Sciatic nerve (tissue), 2 donors: Measurements from ENCODE around the gene NEK8. TPM values are rescaled to one million over a fixed set of nuclear protein-coding genes. Genes with fewer than 3 reads are reported as not detected.
A peak's percentile ranks its signal among the peaks of the same experiment; 100 is the strongest.
"Not testable (repeated sequence)": the region's sequence is repeated elsewhere in the genome, so short reads cannot be mapped to it uniquely, and the experiment has no call there.

Experiments used
- ATAC-seq: fragments of 200-7000 bp; cut with Tn5 transposase; one replicate; pipeline ENCODE4 v1.9.1; 2020; ENCODE audit warnings: mild to moderate bottlenecking, moderate library complexity
- DNase-seq: peaks from one replicate; pipeline ENCODE4 v3.0.0-alpha.2; 2020; ENCODE audit warnings: low spot score
- intact Hi-C: fragments of 100-400 bp; cut with DNase I; formaldehyde crosslinking; loops from one replicate; pipeline ENCODE4 v1.14.2; 2022
- total RNA-seq: library from RNA; stranded (reverse); fragmentation: NEBNext Ultra II Directional; extraction: Animal tissue kit (Norgen Biotek cat#: 25700); gene quantifications from one replicate; pipeline ENCODE4 v1.2.1, GENCODE V29; 2021
- donor health status: DM: no; HTN: no; CAD: no.
- donor health status: DM: no; HTN: no; CAD: no.

The NEK8 gene
- total RNA-seq, 1 donor from 2014 or later = 3.4 TPM

DNA sequence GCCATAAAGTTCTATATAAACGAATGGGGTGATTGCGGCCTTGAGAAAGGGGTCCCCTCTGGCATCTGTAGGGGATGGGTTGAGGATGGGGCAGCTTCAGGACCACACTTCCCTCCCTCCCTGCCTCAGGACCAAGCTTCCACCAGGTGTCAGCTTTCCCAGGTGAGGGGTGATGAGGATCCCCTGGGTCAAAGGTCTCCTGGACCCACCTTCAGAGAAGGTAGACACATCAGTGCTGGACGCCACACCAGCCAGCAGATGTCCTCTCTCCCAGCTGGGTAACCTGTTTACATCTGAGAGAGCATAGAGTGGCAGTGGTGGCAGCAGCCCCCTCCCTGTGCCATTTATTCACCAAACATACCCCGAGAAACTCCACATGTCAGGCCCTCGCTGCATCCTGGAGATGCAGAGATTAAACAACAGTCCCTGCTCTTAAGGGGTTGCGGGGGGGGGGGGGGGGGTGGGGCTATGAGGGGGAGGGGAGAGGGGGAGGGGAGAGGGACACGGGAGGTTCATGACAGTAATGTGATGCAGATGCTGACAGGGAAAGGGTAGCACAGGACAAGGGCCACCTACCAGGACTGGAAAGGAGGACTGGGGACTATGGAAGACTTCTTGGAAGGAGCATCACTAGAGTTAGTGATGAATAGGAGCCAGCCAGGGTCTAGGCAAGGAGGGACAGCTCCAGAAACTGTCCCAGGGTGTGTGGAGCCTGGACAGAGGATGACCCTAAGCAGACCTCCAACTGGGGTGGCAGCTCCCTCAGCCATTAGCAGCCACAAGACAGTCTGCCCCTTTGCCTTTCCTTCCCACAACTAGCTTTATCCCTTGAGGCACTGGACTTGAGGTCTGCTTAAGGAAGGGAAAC is 21.9 kb upstream of the NEK8 start:
- ATAC-seq (no peak), DNase-seq (no peak)
- intact Hi-C loops = no loop called here

DNA sequence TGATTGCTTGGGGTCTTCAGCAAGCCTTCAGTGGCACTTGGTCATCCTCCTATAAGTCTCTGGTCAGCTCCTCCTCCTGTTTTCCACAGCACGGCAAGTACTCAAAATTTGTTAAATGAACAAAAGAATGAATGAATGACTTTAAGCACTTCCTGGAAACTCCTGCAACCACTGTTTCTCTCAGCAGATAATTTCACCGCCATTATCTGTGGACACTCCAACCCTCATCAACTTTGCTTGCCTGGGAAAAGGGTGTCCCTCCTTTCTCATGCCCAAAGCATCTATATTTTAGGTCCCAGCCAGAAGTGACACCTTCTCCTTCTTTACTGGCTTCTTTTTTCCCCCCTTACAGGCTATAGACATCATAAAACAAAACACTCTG is 21.3 kb upstream of the NEK8 start:
- no peak for DNase-seq
- no peak for ATAC-seq
- intact Hi-C loops = no loop called here

DNA sequence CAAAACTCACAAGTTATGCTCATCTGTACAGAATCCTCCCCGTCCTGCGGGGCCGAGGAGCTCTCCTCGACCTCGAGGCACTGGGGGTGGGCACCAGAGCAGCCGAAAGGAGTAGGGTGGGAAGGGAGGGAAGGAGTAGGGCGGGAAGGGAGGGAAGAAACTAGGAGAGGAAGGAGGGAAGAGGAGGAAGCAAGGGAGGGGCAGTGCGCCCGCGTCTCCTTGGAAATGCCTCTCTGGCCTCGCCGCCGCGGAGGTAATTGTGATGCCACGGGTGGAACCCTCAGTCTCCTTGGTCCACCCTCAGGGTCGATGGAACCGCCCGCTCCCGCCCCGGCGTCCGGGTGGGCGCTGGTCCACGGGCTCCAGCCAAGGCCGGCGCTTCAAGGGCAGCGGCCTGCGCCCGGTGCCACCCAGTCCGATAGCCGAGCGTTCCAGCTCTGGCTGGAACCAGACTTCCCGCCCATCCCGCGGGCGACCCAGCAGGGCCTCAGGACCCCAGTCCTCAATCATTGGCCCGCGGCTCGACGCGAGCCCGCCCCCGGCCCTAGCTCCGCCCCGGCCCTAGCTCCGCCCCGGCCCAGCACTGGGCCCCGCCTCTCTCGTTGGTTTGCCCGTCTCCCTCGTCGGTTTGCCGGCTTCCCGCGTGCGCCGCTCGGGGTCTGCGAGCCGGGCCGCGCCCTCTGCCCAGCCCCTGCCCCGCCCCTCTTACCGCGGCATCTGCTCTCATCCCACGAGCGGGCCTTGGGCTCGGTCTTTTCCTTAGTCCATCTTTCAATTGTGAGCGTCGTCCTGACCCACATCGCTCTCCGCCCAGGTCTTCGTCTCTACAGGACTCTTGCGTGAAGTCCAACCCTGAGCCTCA is 17.5 kb upstream of the NEK8 start:
- peak; percentile 95 for DNase-seq
- ATAC-seq = peak; percentile 94
- intact Hi-C loops = no loop called here

DNA sequence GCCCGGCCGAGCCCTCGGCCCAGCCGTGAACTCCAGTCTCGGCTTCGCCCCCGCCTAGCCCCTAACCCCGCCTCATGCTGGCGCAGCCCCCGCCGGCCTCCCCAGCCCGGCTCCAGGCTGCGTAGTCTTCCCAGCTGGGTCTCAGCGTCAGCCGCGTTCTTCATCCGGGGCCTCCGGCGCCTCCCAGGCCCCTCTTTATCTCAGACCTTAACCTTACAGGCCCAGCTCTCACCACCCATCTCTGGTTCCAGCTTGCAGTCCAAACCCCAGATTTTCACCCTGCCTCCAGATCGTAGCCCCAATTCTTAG is 16.9 kb upstream of the NEK8 start, which contains the start of gene PROCA1:
Gene PROCA1 (minus strand): TSS at position 166 of the 309 bp plus-strand sequence. CDS start 228 bp downstream, outside the sequence.
- DNase-seq (no peak), ATAC-seq (peak; percentile 44)
- intact Hi-C loops = no loop called here

DNA sequence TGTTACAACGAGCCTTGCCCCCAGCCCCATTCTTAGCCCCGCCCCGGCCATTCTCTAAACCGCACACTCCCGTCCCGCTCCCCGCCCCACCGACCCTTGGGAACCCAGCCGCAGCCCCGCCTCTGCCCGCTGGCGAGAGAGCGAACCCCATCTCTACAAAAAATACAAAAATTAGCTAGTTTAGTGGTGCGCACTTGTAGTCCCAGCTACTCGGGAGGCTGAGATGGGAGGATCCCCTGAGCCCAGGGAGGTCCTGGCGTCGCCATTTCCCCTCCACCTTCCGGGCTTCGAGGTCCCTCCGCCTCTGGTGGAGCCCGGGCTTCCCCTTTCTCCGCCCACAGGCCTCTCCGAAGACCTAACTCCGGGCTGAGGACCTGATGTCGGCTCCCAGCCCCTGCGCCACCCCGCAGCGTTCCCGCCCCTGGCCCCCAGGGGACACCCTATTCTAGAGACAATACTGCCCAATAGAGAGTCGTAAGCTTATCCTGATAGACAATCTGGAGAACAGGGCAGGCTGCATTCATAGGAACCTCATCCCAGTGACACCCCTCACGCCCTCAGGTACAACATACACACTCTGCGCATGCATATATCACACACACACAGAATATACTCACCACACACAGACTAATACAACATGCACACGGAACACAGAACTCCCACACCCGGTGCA is 16.4 kb upstream of the NEK8 start:
- intact Hi-C loops = no loop called here
- DNase-seq = peak; percentile 80
- ATAC-seq = peak; percentile 14

DNA sequence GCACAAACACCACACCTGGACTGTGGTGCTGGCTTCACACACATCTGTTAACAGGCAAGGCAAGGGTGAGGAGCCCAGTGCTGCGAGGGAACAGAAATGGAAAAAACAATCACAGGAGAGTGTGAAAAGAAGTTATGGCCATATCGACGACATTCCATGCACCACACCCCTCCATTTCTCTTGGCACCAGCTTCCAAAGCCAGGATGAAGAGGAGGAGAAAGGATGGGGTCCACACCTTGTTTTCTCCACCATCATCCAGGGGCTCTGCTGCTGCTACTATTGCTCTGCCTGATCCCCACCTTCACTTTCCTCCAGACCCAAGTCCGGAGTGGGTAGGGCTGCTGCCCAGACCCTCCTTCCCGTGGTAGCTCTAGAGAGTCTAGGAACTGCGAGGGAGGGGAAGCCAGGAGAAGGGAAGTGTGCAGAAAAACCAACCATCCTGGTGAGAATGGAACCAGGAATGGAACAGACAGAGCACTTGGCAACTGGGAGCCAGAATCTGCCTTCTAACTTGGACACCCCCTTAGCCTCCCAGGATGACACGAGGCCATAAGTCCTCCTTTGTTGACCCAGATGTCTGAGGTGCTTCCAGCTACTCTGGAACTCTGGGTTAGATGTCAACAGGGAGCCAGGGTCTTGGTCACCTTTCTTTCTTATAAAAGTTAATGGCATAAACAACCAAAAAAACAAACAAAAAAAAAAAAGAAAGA is 15.7 kb upstream of the NEK8 start:
- DNase-seq = no peak
- intact Hi-C loops = no loop called here
- no peak for ATAC-seq

DNA sequence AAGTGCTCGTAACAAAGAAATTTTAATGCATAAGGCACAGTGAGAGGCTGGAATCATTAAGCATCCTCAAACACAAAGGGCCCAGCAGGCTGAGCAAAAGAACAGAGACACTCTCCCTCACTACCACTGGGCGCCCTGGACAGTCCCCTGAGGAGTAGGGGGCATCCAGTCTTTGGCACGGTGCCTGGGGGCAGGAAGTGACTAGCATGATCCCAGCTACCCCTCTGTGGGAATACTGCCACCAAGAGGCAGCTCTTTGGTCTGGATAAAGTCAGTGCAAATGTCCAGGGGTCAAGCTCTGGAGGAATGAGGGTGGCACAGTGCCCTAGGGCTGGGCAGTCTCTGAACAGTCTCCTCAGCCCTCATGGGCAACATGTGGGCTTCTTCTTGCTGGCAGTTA is 14.3 kb upstream of the NEK8 start:
- ATAC-seq (no peak), DNase-seq (no peak)
- intact Hi-C loops = no loop called here

DNA sequence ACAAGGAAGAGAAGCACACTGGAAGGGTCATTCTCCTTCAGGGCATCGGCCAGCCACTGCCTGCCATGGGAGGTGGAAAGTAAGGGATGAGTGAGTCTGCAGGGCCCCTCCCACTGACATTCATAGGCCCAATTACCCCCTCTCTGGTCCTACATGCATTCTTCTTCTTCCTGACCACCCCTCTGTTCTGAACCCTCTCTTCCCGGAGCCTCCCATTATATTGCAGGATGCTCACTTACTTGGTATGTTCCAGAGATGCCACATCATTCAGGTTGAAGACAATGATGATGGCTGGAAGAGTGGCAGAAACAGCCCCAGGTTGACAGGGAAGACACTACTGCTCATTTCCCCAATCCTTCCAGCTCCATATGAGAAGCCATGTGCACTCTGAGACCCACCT is 13.4 kb upstream of the NEK8 start:
- intact Hi-C loops = no loop called here
- ATAC-seq (no peak), DNase-seq (no peak)

DNA sequence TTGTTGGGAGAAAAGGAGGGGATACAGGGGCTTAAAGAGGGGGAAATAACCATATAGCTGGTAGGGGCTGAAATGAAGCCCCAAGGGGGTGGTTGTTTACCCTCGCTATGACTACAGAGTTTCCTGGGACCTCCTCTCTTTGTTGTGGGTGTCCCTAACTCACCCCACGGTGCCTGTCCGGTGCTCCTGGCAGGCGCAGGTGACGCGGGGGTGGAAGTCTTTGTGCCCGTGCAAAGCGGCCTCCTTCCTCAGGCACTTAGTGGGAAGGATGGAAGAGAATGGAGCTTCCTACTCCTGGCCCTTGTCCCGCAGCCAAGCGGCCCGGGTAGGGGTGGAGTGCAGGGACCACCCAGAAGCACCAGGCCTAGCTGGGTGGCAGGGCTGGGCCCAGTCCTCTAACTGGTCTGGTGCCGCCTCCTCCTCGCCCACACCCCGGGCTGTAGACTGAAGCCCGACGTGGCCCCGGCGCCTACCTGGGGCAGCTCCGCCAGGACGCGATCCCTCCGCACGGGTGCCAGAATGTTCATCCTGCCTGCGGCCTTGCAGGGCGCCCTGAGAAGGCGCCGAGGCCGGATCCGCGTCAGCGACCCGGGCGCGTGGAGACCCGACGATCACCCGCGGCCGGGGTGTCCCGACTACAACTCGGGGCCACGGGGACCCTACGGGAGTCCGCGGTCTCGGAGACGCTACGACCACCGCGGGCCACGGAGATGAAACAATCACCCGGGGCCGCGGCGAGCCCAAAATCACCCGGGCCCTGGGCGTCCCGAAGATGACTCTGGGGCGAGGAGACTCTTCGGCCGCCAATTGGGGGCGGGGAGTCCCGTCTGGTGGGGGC is 11.6 kb upstream of the NEK8 start:
- intact Hi-C loops = no loop called here
- DNase-seq (peak; percentile 76), ATAC-seq (peak; percentile 1)

DNA sequence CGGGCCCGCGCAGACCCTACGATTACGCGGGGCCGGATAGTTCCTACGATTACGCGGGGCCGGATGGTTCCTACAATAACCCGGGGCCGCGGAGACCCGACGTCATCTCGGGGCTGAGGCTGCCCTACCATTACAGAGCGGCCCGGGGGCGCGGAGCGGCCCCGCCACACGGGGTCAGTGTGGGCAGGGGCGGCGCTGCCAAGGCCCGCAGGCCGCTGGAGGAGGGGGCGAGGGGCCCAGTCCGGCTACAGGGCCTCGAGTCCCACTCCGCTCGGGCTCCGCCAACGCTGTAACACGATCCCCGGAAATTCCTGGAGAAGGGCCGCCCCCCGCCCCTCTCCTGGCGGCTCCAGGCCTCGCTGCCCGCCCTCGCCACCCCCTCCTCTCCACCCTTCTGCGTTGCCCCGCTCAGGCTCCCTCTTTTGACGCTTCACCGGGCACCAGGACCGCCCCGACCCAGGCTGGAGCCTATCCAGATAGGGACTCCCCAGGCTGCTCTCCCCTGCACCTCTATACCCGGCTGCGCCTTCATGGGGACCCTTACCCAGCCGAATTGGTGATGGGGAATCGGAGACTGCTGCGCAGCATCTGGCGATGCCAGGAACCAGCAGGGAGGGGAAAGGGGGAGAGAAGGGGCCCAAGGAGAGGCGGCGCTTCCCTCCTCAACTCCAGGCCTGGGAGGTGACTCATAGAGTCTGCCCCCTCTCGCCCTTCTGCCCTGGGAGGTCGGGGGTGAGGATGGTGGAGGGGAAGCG is 10.8 kb upstream of the NEK8 start, which contains the start of gene RAB34:
Gene RAB34 (minus strand): TSS at position 291 of the 755 bp plus-strand sequence. CDS start 602 bp downstream, outside the sequence.
- ATAC-seq (peak; percentile 63), DNase-seq (peak; percentile 88)
- intact Hi-C loops = no loop called here

DNA sequence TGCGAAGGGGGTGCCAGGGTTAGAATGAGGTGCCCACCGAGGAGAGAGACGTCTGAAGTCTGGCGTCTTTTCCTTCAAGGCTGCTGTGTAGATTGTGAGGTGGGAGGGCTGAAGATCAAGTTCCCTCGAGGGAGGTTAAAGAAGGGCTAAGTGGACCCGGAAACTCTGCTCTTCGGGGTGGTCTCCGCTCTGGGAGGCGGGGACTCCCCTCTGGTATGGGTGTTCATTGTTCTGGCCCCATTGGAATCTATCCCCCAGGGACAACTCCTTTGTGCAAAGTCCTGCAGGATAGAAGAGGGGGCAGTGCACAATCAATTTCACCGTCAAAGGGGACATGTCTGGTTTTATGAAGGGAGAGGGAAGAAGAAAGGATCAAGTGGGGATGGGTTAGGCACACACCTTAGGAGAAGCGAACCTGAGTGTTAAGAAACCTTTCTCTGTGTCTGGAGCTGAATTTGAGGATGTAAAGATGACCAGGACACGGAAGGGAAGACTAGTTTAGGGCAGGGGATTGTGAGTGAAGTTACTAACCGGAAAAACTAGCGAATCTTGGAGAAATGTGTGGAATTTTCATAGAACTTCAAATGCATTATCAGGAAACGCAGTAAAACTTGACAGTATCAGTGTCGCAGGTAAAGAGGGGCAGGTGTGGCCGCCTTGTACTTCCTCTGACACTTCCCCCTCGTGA is 10.1 kb upstream of the NEK8 start:
- no peak for DNase-seq
- no peak for ATAC-seq
- intact Hi-C loops = no loop called here

DNA sequence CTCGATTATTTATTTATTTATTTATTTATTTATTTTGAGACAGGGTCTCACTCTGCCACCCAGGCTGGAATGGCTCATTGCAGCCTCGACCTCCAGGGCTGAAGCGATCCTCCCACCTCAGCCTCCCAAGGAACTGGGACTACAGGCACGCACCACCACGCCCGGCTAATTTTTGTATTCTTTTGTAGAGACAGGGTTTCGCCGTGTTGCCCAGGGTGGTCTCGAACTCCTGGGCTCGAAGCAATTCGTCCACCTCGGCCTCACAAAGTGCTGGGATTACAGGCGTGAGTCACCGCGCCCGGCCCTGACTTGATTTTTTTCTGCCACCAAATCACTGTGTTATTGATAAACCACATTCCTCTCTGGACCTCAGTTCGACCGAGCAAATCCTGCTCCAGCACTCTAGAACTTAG is 9.6 kb upstream of the NEK8 start:
- intact Hi-C loops = no loop called here
- ATAC-seq = no peak
- DNase-seq = no peak

DNA sequence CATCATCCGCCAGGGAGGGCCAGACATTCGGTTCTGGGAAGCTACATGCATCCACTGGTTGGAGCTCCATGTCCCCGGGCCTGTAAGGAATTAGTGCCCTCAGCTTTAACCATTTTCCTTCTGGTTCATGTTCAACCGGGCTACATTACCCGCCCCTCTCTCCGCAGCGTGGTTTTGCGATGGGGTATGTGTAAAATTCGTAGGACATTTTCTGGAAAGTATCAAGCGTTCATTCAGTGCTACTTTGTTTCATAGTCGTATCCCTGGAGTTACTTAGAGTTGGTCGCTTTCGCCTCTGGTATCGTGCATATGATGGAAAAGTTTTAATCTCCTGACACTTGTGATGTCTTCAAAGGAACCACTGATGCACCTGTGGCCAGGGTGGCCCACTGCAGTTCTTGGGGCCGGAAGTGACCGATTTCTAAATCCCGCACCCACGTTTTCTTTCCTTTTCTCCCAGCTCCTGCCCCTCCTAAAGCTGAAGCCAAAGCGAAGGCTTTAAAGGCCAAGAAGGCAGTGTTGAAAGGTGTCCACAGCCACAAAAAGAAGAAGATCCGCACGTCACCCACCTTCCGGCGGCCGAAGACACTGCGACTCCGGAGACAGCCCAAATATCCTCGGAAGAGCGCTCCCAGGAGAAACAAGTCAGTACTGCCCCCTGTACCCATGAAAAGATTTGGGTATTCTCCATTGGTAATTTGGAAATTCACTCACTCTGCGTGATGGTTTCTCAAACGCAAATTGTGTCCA is 8.2 kb upstream of the NEK8 start:
- DNase-seq = no peak
- intact Hi-C loops = no loop called here
- ATAC-seq = no peak

DNA sequence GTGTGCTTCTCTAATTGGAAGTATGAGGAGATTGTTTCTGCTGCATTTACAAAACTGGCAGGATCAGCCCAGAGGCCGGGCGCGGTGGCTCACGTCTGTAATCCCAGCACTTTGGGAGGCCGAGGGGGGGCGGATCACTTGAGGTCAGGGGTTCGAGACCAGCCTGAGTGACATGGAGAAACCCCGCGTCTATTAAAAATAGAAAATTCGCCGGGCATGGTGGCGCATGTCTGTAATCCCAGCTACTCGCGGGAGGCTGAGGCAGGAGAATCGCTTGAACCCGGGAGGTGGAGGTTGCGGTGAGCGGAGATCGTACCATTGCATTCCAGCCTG is 7.6 kb upstream of the NEK8 start:
- ATAC-seq, DNase-seq, intact Hi-C loops: not testable (repeated sequence)

DNA sequence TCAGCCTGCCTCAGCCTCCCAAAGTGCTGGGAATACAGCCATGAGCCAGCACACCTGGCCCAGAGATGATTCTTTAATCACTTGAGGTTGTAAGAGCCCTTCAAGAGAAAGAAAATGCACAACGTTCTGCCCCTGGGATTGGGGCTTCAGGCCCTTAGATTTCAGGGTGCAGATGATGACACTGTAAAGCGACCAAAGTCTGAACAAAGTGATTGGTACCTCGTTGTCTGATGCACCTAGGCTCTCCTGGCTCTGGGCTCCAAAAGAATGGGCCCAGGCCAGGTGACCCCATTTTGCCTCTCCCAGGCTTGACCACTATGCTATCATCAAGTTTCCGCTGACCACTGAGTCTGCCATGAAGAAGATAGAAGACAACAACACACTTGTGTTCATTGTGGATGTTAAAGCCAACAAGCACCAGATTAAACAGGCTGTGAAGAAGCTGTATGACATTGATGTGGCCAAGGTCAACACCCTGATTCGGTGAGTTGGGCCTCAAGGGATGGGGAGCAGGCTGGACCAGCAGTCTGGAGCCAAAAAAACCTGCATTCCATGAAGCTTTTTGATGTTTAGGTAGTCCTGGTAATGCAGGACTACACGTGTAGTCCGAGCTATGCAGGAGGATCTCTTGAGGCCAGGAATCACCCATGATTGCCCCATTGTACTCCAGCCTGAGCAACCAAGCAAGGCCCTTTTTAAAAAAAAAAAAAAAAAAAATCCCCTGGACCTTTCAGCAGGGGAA is 6.0 kb upstream of the NEK8 start:
- DNase-seq = no peak
- intact Hi-C loops = no loop called here
- no peak for ATAC-seq
